ENCODE measurements around the gene UNG.
A peak's percentile ranks its signal among the peaks of the same experiment; 100 is the strongest.
"Not testable (repeated sequence)": the region's sequence is repeated elsewhere in the genome, so short reads cannot be mapped to it uniquely, and the experiment has no call there.

Gene UNG

DNA sequence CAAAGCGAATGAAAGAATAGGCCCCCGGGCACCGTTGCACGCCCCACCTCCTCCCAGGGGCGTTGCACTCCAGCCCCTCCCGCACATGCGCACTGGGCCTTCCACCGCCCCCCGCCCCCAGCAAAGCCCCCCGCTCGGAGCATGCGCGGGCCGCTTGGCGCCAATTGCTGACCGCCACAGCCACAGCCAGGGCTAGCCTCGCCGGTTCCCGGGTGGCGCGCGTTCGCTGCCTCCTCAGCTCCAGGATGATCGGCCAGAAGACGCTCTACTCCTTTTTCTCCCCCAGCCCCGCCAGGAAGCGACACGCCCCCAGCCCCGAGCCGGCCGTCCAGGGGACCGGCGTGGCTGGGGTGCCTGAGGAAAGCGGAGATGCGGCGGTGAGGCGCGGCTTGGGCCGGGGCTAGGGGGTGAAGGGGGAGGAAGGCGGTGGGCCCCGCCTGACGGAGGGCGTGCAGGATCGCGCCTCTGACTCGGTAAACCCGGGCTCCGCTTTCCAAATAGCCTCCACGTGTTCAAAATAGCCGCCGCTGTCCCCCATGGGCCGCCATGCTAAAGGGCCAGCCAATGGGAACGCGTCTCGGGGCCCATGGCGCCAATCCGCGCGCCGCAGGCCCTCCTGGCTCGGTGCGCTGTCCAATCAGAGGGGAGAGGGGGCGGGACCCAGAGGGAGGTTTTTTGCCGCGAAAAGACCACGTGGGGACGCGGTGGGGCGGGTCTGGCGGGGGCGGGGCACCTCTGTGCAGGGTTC, at the start of gene UNG:
Gene UNG (plus strand): TSS at position 163 of the 748 bp plus-strand sequence. CDS start 83 bp downstream, at position 246.
- DNase-seq (ENCODE audit: insufficient read length, low spot score) = peak; percentile 94
- FAIRE-seq = no peak
- TF ChIP-seq POLR2A (IDR thresholded peaks at IDR 0.05; ENCODE audit: low read depth, low read length) = no peak; the same call in 1 of the 2 replicates

DNA sequence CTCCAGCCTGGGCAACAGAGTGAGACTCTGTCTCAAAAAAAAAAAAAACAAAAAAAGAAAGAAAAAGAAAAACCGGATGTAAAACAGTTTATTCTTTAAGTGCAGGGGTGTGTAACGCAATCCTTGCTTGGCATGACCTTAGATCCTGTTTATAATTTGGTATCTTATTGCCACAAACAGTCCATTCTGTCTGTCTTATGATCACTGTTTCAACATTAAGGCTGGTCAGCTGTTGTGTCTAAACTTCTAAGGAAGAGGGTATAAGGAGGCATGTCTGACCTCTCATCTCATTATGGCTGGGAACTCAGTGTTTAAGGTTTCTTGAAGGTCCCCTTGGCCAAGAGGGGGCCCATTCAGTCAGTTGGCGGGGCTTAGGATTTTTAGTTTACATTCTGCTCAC, 48.7 kb upstream of the UNG start:
- DNase-seq (ENCODE audit: insufficient read length, low spot score); FAIRE-seq: not testable (repeated sequence)

DNA sequence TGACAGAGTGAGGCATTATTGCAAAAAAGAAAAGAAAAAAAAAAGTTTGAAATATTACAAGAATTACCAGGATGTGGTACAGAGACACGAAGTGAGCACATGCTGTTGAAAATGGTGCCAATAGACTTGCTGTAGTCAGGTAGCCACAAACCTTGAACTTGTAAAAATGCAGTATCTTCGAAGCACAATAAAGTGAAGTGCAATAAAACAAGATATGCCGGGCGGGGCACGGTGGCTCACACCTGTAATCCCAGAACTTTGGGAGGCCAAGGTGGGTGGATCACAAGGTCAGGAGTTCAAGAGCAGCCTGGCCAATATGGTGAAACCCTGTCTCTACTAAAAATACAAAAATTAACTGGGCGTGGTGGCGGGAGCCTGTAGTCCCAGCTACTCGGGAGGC, 47.6 kb upstream of the UNG start:
- FAIRE-seq; DNase-seq (ENCODE audit: insufficient read length, low spot score): not testable (repeated sequence)

DNA sequence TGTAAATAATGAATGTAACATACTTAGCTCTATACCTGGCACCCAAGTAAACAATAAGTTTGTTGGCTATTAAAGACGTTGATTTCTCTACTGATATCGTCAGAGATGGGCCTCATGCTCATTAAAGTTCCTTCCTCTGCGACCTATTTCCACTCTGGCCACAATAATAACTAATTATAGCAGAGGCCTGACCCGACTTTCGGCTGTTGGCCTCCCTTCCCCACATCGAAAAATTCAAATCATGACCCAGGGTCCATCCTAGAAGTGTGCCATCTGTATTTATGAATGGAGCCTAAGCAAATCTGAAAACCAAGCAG, 45.3 kb upstream of the UNG start:
- DNase-seq (ENCODE audit: insufficient read length, low spot score) (no peak), FAIRE-seq (no peak)
- TF ChIP-seq POLR2A (IDR thresholded peaks at IDR 0.05; ENCODE audit: low read depth, low read length) = no peak

DNA sequence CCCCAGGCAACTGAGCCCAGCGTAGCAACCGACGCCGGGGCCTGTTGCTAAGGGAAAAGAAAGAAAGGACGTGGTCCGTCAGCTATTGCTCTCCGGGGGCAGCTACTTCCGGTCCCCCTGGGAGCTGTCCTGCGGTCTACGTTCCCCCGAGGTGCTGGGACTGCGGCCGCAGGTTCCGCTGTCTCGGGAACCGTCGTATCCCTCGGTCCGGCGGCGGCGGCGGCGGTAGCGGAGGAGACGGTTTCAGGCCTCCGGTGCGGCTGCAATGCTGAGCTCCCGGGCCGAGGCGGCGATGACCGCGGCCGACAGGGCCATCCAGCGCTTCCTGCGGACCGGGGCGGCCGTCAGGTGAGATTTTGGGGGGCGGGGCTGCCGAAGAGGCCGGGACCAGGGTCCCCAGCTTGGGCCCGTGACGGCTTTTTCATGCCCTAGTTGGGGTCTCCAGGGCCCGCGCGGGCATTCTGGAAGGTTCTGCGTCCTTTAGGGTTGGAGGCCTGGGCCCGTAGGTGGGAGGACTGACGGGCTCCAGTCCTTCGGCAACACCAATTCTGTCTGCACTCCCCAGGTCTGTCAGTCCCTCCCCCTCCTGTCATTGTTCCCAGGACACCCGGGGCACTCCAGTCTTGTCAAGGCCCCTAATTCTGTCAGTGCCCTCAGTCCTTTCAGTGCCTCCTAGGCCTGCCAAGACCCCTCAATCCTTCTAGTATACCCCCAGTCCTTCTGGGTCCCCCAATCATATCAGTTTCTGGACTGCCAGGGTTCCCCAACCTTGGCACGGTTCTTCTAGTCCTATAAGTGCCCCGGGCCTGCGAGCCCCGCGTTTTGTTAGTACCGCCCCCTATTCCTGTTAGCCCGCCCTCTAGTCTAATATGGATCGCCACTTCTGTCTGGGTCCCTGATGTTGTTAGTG, 44.7 kb upstream of the UNG start, which contains the start of gene USP30:
Gene USP30 (plus strand): TSS at position 163 of the 910 bp plus-strand sequence. CDS start 103 bp downstream, at position 266.
- TF ChIP-seq POLR2A (IDR thresholded peaks at IDR 0.05; ENCODE audit: low read depth, low read length) = peak; percentile 34; the same call in 1 of the 2 replicates
- FAIRE-seq (no peak), DNase-seq (ENCODE audit: insufficient read length, low spot score) (peak; percentile 68)

DNA sequence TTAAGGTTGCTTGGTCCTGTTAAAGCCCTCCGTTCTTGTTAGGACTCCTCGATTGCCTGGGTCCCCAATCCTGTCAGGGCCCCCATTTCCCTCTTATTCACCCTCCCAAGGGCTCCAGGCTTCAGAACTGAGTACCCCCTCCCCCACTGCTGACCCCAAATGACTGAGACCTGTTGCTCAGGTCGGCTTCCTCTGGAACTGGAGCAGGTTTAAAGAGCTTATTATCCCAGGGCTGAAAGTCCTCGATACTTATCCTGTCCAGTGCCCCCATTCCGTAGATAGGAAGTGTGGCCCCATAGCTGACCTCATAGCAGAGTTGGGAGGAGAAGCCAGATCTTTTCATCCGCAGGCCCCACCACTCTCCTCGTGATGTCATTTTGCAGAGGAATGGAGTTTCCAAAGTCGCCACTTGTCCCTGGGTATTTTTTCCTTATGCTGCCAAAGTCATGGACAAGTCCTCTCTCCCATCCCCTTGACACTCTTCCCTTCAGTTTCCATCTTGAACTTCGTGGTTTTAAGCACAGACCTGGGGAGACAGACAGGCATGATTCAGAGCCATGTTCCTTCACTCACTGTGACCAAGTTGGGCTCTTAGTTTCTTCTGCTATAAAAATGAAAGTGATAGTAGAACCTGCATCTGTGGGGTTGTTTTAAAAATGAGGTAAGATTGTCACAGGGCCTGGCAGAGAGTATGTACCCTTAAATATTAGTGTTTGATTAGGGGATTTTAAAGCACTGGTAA, 43.8 kb upstream of the UNG start:
- no peak for TF ChIP-seq POLR2A (IDR thresholded peaks at IDR 0.05; ENCODE audit: low read depth, low read length)
- FAIRE-seq (peak; percentile 20), DNase-seq (ENCODE audit: insufficient read length, low spot score) (no peak)

DNA sequence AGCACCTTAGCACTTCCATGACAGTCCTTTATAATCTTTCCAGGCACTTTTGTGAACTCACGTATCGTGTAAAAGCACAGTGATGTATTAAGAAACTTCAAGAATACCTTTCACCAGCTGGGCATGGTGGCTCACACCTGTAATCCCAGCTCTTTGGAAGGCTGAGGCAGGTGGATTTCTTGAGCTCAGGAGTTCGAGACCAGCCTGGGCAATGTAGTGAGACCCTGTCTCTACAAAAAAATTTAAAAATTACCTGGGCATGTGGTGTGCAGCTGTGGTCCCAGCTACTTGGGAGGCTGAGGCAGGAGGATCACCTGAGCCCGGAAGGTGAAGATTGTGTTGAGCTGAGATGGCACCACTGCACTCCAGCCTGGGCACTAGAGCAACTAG, 43.3 kb upstream of the UNG start:
- DNase-seq (ENCODE audit: insufficient read length, low spot score); FAIRE-seq: not testable (repeated sequence)

DNA sequence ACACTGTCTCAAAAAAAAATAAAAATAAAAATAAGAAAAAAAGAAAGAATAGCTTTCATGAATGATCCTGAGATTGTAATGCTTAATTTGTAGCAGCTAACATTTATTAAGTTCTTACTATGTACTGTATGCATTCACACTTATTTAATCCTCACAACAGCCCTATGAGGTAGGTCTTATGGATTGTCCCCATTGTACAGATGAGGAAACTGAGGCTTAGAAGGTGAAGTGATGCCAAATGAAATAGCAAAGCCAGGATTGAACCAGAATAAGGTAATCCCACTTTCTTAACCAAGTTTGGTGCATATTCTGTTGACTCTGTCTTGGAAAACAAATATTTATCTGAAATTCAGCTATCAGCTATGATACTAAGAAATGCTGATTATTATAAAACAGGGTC, 42.9 kb upstream of the UNG start:
- FAIRE-seq (no peak), DNase-seq (ENCODE audit: insufficient read length, low spot score) (no peak)
- no peak for TF ChIP-seq POLR2A (IDR thresholded peaks at IDR 0.05; ENCODE audit: low read depth, low read length)

DNA sequence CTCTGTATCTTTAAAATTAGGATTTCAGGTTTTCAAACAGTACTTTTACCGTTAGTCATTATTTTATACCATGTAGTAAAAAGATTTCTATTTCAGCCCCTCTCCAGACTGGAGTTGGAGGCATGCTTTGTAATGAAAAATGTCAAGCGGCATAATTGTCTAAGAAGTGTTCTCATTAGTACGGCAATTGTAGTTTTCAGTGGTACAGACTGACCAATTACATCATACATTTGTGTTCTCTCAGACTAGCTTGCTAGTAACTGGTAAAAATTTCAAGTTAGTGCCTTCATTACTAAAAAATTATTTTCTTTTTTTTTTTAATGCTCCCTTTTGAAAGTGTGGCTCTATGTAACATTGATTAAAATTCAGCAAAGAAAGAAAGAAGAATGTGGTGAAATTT, 40.5 kb upstream of the UNG start:
- DNase-seq (ENCODE audit: insufficient read length, low spot score) (no peak), FAIRE-seq (no peak)
- TF ChIP-seq POLR2A (IDR thresholded peaks at IDR 0.05; ENCODE audit: low read depth, low read length) = no peak

DNA sequence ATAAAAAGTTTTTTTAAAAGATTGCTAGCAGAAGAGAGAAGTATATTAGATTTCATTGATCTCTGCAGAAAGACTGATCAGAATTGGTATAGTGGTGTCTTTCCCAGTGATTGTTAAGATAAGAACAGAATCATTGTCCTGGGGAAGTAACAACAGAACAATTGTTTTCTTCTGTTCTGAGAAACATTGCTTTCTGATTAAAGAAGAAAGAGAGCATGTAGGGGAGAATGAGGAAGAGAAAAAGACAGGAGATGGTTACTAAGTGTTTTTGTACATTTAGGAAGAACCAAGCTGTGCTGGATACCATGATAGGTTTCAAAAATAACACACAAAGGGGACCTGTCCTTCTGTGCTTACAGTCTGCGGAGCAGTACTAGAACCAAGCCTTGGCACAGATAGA, 40.0 kb upstream of the UNG start:
- TF ChIP-seq POLR2A (IDR thresholded peaks at IDR 0.05; ENCODE audit: low read depth, low read length) = no peak
- no peak for DNase-seq (ENCODE audit: insufficient read length, low spot score)
- FAIRE-seq = no peak

DNA sequence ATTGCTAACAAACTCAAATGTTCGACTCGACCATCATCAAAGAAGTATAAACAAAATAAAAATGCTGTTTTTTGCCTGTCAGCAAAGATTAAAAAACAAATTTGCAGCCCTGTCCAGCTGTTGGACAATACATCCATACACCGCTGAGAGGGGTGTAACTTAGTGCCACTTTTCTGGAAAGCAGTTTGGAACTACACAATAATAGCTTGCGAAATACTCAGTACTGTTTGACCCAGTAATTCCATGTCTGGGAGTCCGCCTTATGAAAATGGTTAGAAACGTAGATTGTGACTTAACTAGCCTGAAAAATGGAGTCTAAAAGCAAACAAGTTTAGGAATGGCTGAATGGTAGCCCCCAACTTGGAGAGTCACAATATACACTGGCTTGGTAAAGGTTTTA, 38.6 kb upstream of the UNG start:
- no peak for DNase-seq (ENCODE audit: insufficient read length, low spot score)
- TF ChIP-seq POLR2A (IDR thresholded peaks at IDR 0.05; ENCODE audit: low read depth, low read length) = no peak
- FAIRE-seq = no peak

DNA sequence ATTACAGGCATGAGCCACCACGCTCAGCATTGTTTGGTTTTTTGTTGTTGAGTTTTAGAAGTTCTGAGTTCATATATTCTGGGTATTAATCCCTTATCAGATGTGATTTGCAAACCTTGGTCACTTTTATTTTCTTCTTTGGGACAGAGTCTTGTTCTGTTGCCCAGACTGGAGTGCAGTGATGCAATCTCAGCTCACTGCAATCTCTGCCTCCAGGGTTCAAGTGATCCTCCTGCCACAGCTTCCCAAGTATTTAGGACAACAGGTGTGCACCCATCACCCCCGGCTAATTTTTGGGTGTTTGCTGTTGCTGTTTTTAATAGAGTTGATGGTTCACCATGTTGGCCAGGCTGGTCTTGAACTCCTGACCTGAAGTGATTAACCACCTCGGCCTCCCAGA, 33.3 kb upstream of the UNG start:
- TF ChIP-seq POLR2A (IDR thresholded peaks at IDR 0.05; ENCODE audit: low read depth, low read length) = no peak
- DNase-seq (ENCODE audit: insufficient read length, low spot score) = no peak
- no peak for FAIRE-seq

DNA sequence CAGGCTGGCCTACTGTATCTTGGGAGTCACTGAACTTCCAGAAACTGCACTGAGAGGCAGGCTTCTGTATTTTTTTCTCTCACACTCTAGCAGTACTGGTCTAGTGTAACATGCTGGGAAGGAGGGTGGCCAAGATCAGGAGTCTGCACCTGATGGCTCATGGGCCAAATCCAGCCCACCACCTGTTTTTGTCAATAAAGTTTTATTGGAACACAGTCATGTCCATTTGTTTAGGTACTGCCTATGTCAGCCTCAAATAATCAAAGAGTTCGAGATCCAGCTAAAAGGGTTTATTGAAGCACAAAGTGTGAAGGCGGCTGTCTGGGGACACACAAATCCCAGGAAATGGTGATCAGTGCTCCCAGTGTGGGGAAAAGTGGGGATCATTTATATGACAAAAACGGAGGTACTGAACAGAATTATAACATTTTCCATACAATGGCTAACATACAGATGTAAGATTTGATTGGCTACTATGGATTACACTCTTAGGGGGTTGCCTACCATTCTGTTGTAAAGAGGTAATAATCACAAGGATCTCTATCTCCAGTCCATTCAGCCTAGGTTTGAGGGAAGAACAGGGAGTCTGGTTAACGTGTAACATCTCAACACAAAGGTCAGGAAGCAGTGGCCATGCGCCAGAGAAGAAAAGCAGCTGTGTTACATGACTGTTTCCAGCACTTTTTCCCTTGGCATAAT, 32.1 kb upstream of the UNG start:
- DNase-seq (ENCODE audit: insufficient read length, low spot score) (no peak), FAIRE-seq (no peak)
- no peak for TF ChIP-seq POLR2A (IDR thresholded peaks at IDR 0.05; ENCODE audit: low read depth, low read length)

DNA sequence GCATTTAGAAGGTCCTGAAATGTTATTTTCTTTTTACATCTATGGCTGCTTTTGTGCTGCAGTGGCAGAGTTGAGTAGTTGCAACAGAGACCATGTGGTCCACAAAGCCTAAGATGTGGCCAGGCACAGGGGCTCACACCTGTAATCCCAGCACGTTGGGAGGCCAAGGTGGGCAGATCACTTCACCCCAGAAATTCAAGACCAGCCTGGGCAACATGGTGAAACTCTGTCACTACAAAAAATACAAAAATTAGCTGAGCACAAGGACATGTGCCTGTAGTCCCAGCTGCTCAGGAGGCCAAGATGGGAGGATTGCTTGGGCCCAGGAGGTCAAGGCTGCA, 31.6 kb upstream of the UNG start:
- no peak for TF ChIP-seq POLR2A (IDR thresholded peaks at IDR 0.05; ENCODE audit: low read depth, low read length)
- FAIRE-seq = no peak
- DNase-seq (ENCODE audit: insufficient read length, low spot score) = no peak

All from H54 (cell line).